Prostate gland (tissue), 1 donor: ENCODE measurements around the gene STK11.

Experiments used
- POLR2A ChIP-seq: fragments of 450-650 bp; IDR thresholded peaks from one replicate; pipeline ENCODE4 v1.6.1; 2016; ENCODE audit warnings: antibody characterized with exemption, mild to moderate bottlenecking
- POLR2AphosphoS5 ChIP-seq: sonication (generic); formaldehyde crosslinking; IDR thresholded peaks from one replicate; pipeline ENCODE4 v1.6.1; 2017; ENCODE audit warnings: antibody characterized with exemption

DNA sequence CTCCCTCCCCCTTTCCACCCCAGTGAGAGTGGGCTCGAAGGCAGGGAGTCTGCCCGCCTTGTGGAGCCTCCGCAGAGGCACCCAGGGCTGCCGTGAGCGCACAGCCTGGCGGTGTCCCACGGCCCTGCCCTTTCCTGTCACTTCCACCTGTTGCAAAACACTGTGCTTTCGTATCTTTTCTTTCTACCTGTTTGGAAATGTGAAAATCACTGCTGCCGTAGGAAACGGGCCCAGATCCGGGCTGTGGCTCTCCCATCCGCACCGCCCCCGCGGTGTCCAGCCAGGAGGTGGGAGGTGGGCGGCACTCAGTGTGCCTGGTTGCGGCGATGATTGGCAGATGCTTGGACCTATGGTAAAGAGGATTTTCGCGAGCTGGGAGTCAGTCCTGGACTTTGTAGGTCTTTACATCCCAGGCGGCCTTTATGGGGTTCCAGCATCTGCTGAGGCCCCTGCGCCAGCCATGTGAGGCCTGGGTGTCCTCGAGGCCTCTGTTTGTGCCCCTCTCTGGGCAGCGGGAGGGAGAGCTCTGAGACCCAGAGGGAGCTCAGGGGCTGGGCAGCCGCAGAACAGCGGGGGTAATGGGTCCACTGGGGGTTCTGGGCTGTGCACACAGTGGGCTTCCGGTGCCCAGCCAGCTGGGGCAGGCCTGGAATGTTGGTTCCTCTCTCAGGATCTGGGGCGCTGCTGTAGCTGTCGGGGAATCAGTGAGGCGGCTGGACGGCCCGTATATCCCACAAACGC is 6.1 kb downstream of the STK11 start:
- TF ChIP-seq POLR2A (no peak), POLR2AphosphoS5 (peak; percentile 65)
